SK-N-MC (cell line): Measurements from ENCODE around the gene SSBP2.

Experiments
- DNase-seq: peaks from one replicate; pipeline ENCODE4 v3.0.0-alpha.2; 2011; ENCODE audit warnings: low read depth, low spot score
- H3K27ac ChIP-seq: fragments of 200-600 bp; sonication (generic); 2 replicates; pipeline ENCODE4 v1.5.1; 2016; ENCODE audit warnings: mixed run types
- H3K36me3 ChIP-seq: fragments of 200-600 bp; sonication (generic); 2 replicates; pipeline ENCODE4 v1.6.1; 2017; ENCODE audit warnings: antibody characterized with exemption, low read length, mixed read lengths; ENCODE audit not compliant: insufficient read depth
- H3K4me3 ChIP-seq: fragments of 200-600 bp; sonication (generic); 2 replicates; pipeline ENCODE4 v1.5.1; 2016
- H3K9ac ChIP-seq: fragments of 200-600 bp; sonication (generic); 2 replicates; pipeline ENCODE4 v1.8.0; 2017; ENCODE audit warnings: mixed run types, mixed read lengths; ENCODE audit not compliant: insufficient read length
- H3K9me3 ChIP-seq: fragments of 200-600 bp; sonication (generic); 2 replicates; pipeline ENCODE4 v1.6.1; 2017; ENCODE audit warnings: low read depth, mild to moderate bottlenecking, antibody characterized with exemption, low read length, moderate library complexity, mixed read lengths
- EZH2 ChIP-seq: fragments of 200-600 bp; sonication (generic); IDR thresholded peaks from one replicate; pipeline ENCODE4 v1.6.1; 2017; ENCODE audit warnings: antibody characterized with exemption
- FOXP2 ChIP-seq: optimal IDR thresholded peaks from 2 replicates; pipeline ENCODE3; 2011; ENCODE audit warnings: mild to moderate bottlenecking, moderate library complexity; ENCODE audit not compliant: insufficient read depth; ENCODE audit errors: extremely low read length, control extremely low read depth
- POLR2AphosphoS5 ChIP-seq: IDR thresholded peaks from 2 replicates; pipeline ENCODE4 v1.6.1; 2012; ENCODE audit warnings: mild to moderate bottlenecking, low read depth, low read length, borderline replicate concordance

Gene SSBP2

DNA sequence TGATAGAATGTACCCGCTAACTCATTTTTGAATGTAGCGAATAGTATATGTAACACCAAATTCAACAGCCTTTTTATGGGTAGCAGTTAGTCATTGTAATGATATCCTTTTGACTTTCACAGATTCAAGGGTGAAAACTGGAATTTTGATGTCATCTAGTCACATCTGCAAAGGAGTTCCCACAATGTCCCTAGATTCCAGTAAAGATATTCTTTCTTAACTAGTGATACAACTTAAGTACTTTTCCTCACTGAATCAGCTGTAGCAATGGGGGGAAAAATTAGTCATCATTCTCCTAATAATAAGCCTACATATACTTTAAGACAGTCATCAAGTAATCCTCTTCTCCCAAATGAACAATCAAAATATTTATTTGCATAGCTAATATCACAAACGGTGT lies 11.5 kb upstream of the SSBP2 start:
- Histone ChIP-seq H3K9me3 (no peaks in the 10 kb centered on the region), H3K9ac (no peak overlapping the region), H3K27ac (no peak overlapping the region), H3K36me3 (no peaks in the 10 kb centered on the region), H3K4me3 (no peak overlapping the region)
- no peak for DNase-seq
- TF ChIP-seq EZH2 (no peak), FOXP2 (no peak), POLR2AphosphoS5 (no peak)

DNA sequence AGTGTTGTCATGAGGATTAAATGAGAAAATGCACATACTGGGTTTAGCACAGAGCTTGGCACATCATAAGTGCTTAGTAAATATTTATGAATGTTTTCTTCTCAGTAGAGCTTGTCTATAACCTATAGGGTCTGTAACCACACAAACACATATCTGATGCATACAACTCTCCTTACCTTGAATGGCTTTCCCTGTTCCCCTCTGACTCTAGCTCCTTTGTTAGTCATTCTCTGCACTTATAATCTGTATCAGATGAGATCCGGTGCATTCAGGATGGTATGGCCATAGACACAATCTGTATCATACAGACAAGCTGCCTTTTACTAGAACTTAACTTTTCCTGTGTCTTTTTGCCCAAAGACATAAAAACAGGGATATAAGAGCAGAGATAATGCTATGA lies 11.1 kb upstream of the SSBP2 start:
- H3K9ac ChIP-seq, result no peak overlapping the region
- H3K36me3 ChIP-seq, result no peaks in the 10 kb centered on the region
- TF ChIP-seq POLR2AphosphoS5, result no peak
- TF ChIP-seq FOXP2, result no peak
- DNase-seq, result no peak
- no peak overlapping the region for H3K27ac ChIP-seq
- no peak overlapping the region for H3K4me3 ChIP-seq
- no peaks in the 10 kb centered on the region for H3K9me3 ChIP-seq

DNA sequence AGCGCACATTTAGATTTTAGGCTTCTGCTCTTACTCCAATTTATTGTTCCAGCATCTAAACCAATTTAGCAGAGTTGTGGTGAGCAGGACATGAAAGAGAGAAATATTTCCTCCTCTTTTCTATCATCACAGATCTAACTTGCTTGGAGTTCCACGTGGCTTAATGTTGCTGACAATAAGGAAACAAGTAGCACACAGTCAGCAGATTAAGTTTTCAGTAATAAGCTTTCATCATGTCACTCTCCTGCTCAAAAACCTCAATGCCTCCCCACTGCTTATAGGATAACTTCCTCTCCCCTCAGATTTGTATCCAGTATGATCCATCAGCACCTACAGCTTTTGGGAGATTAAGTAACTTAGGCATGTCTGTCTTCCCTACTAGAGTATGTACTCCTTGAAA lies 10.4 kb upstream of the SSBP2 start:
- DNase-seq, result no peak
- no peak overlapping the region for H3K9ac ChIP-seq
- no peak for TF ChIP-seq FOXP2
- no peak for TF ChIP-seq POLR2AphosphoS5
- no peak for TF ChIP-seq EZH2
- no peaks in the 10 kb centered on the region for H3K9me3 ChIP-seq
- H3K27ac ChIP-seq, result 0 out of 2 replicates have a peak overlapping the region, but pooled peaks have one; percentile 43
- no peaks in the 10 kb centered on the region for H3K36me3 ChIP-seq
- H3K4me3 ChIP-seq, result no peak overlapping the region

DNA sequence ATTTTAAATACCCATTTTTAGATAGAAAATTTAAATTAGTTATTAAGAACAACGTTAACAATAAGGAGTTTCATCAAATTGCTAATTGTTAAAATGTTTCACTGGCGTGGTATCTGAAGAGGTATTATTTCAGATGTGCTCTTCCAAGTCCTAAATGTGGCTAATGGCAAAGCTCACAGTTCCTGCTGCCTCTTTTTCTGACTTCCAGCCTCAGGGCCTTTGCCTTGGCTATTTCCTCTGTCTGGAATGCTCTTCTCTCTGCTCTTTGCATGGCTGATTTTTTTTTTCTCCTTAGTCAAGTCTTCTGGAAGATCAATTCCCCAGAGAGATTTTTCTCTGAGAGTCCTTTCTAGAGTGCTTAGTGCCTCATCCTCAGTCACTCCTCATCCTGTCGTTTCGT lies 9.6 kb upstream of the SSBP2 start:
- no peak for DNase-seq
- no peaks in the 10 kb centered on the region for H3K36me3 ChIP-seq
- no peak overlapping the region for H3K27ac ChIP-seq
- TF ChIP-seq POLR2AphosphoS5 (no peak), EZH2 (no peak), FOXP2 (no peak)
- no peaks in the 10 kb centered on the region for H3K9me3 ChIP-seq
- H3K9ac ChIP-seq, result no peak overlapping the region
- H3K4me3 ChIP-seq, result no peak overlapping the region

DNA sequence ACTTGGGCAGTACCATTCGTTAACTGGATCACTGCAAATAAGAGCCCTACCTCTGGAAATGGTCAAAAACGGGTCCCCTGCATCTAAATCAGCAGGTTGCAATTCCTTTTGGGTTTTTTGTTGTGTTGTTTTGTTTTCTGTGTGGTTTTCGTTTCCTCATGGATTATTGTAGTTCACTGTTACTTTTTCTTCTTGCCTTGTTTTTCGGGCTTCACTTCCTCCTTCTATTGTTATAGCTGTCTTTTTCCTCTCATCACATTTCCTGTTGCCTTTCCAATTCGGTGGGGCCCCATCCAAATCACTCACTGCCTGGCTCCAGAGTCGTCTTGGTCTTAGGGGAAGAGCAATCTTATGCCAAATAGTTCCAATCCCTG lies 8.7 kb upstream of the SSBP2 start:
- TF ChIP-seq FOXP2 (peak; percentile 86), EZH2 (no peak)
- H3K4me3 ChIP-seq, result peak overlapping the region; percentile 36; the same call in 1 of the 2 replicates
- no peaks in the 10 kb centered on the region for H3K9me3 ChIP-seq
- no peaks in the 10 kb centered on the region for H3K36me3 ChIP-seq
- H3K9ac ChIP-seq, result peak overlapping the region; percentile 4
- no peak for DNase-seq
- peak overlapping the region; percentile 75 for H3K27ac ChIP-seq

DNA sequence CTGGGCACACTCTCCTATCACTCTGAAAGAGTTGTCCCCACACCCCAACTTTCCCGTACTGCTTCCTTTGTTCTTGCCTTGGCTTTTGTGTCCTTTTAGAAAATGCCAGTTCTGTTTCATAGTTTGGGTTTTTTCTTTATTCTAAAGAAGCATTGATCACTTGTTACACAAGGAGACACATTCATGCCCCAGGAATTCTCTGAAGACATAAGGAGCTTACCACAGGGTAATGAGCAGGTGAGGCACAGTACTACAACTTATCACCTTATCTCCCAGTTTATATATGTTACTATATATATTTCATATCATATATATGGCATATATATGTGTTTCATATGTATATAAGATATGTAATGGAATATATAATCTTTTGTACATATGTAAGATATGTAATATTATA lies 6.5 kb upstream of the SSBP2 start:
- TF ChIP-seq EZH2 (no peak), FOXP2 (no peak), POLR2AphosphoS5 (no peak)
- Histone ChIP-seq H3K4me3 (no peak overlapping the region), H3K36me3 (no peaks in the 10 kb centered on the region), H3K9ac (no peak overlapping the region), H3K27ac (no peak overlapping the region), H3K9me3 (no peaks in the 10 kb centered on the region)
- DNase-seq, result no peak

DNA sequence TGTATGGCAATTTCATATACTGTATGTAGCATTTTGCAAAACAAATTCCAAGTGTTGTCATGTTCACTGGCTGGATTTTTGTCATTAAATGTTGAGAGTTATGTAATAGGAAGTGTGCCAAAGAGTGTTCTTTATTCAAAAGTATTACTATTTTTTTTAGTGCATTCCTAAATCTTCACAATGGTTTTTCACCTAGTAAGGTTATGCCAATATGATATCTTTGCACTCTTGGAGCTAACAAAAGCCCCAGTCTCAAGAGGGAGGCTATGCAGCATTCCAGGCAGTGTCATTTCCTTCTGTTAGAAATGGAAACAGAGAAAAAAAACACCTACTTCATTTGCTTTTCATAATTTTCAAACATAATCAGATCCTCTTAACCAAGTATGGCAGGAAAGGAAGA lies 5.1 kb upstream of the SSBP2 start:
- DNase-seq, result no peak
- Histone ChIP-seq H3K36me3 (no peaks in the 10 kb centered on the region), H3K9ac (peak overlapping the region; percentile 30), H3K9me3 (no peaks in the 10 kb centered on the region), H3K27ac (peak overlapping the region; percentile 81), H3K4me3 (peak overlapping the region; percentile 25; the same call in 1 of the 2 replicates)
- no peak for TF ChIP-seq POLR2AphosphoS5

DNA sequence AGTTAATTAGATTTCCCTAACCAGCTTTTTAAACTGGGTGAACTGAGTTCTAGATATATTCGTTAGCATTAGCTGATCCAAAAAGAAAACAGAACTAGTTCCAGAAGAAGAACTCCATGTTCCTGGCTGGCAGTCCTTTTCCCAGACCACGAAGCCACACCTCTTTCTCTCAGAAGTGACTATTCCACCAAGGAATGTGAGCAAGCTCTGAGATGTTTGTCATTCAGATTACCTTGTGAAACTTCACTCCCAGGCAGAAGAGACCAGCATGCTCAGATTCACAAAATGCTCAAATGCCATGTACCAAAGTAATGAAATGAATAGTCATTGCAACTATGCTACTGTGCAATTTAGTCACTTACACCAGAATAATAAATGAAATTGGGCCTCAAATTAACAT lies 4.4 kb upstream of the SSBP2 start:
- H3K4me3 ChIP-seq, result peak overlapping the region; percentile 25; the same call in 1 of the 2 replicates
- TF ChIP-seq FOXP2, result no peak
- no peak for TF ChIP-seq EZH2
- TF ChIP-seq POLR2AphosphoS5, result no peak
- no peaks in the 10 kb centered on the region for H3K9me3 ChIP-seq
- H3K27ac ChIP-seq, result peak overlapping the region; percentile 81
- no peaks in the 10 kb centered on the region for H3K36me3 ChIP-seq
- DNase-seq, result no peak
- H3K9ac ChIP-seq, result no peak overlapping the region

DNA sequence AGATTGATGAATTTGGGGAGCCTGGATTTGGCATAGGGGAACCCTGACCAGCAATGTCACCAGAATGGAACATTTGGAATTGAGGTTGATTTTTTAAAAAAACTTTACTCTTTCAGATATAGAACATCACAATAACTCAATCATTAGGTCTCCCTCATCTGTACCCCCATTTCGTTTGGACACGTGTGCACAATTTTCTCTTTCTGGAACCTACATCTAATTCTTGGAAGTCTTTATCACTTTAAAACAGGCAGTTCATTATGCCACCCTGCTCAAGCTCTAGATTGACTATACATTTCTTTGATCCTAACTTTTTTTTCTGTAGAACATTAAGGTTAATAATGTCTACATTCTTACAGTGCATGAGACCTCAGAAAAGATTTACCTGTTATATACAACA lies 3.7 kb upstream of the SSBP2 start:
- H3K27ac ChIP-seq, result no peak overlapping the region
- no peak for TF ChIP-seq FOXP2
- TF ChIP-seq EZH2, result no peak
- no peak for TF ChIP-seq POLR2AphosphoS5
- no peaks in the 10 kb centered on the region for H3K36me3 ChIP-seq
- H3K9me3 ChIP-seq, result no peaks in the 10 kb centered on the region
- H3K9ac ChIP-seq, result no peak overlapping the region
- no peak for DNase-seq
- H3K4me3 ChIP-seq, result no peak overlapping the region
